GM19324 (cell line): Measurements from ENCODE around the gene TAS2R60.
"Not testable (repeated sequence)": the region's sequence is repeated elsewhere in the genome, so short reads cannot be mapped to it uniquely, and the experiment has no call there.

Experiments
- ATAC-seq: cut with Tn5 transposase; IDR thresholded peaks from one replicate; pipeline ENCODE4 v1.9.1; 2021; ENCODE audit warnings: mild to moderate bottlenecking, moderate library complexity; ENCODE audit not compliant: unreplicated experiment, low FRiP score

Gene TAS2R60, protein sequence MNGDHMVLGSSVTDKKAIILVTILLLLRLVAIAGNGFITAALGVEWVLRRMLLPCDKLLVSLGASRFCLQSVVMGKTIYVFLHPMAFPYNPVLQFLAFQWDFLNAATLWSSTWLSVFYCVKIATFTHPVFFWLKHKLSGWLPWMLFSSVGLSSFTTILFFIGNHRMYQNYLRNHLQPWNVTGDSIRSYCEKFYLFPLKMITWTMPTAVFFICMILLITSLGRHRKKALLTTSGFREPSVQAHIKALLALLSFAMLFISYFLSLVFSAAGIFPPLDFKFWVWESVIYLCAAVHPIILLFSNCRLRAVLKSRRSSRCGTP

GRCh38 chr7:143443153-143443552 lies at the start of gene TAS2R60:
Gene TAS2R60 (plus strand): TSS chr7:143443453. CDS start chr7:143443453, 0 bp downstream.
- no peak for ATAC-seq

- no peak for ATAC-seq
These were observed 49.2 kb upstream of the TAS2R60 start for GRCh38 chr7:143394068-143394467.

DNA sequence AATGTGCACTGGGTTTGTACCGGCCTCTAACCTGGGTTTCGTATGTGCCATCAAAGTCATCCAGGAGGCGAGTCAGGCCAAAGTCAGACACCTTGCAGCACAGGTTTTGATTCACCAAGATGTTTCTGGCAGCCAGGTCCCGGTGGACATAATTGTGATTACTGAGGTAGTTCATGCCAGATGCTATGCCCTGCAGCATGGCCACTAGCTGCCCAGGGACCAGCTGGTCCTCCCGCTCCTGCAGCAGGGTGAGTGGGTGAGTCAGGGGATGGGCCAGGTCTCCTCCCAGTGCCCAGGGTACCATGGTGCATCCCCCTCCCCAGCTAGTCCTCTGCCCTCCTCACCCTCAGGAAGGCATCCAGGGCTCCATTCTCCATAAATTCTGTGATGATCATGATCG lies 48.5 kb upstream of the TAS2R60 start:
- no peak for ATAC-seq

DNA sequence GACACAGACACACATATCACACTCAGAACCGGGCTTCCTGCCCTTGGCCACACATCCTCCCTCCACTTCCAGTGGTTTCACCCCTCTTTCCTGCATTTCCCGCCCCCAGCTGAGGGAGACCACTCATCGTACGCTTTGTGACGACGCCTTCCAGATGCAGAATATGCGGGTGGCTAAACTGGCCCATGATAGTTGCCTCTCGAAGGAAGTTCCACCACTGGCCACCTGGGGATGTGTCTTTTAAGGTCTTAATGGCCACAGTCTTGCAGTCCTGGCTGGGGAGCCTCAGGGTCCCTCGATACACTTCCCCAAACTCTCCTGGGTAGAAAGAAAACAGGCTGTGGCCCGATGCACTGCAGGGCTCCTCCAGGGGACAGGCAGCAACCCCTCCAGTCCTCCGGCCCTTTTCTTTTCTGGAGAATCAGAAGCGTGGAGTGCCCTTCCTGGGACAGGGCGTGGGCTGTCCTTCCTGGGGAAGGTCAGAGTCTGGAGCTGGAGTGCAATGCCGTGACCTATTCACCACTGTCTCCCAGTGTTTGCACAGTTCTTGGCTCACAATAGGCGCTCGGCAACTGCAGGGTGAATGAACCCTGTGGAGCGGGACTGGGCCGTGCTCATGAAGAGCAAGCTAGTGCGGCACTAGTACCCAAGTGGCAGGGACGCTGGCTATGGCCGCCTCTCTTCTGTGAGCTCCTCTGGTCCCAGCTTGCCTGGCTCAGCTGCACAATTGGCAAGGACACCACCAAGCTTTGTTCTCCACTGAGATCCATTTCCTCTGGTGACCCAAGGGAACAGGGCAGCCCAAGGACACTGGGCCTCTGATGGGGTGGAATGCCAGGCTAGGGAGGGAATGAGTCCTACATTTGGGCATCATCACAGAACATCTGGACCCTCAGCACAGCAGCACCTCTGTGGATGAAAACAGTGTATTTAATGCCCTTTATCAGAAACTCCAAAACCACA lies 47.8 kb upstream of the TAS2R60 start:
- no peak for ATAC-seq

- no peak for ATAC-seq
These were observed 47.1 kb upstream of the TAS2R60 start for GRCh38 chr7:143396182-143396581.

- no peak for ATAC-seq
These were observed 46.4 kb upstream of the TAS2R60 start for GRCh38 chr7:143396625-143397556.

- ATAC-seq: no peak
These were observed 45.3 kb upstream of the TAS2R60 start for GRCh38 chr7:143397710-143398530.

GRCh38 chr7:143398616-143399015 lies 44.6 kb upstream of the TAS2R60 start:
- ATAC-seq: no peak

- no peak for ATAC-seq
These were observed 44.1 kb upstream of the TAS2R60 start for GRCh38 chr7:143399151-143399550.

- ATAC-seq: no peak
These were observed 43.6 kb upstream of the TAS2R60 start for GRCh38 chr7:143399642-143400041.

GRCh38 chr7:143401265-143401664 lies 42.0 kb upstream of the TAS2R60 start:
- no peak for ATAC-seq

GRCh38 chr7:143402233-143402632 lies 41.0 kb upstream of the TAS2R60 start:
- not testable (repeated sequence) for ATAC-seq

- no peak for ATAC-seq
These were observed 37.9 kb upstream of the TAS2R60 start for GRCh38 chr7:143405173-143406001.

GRCh38 chr7:143406002-143406357 lies 37.3 kb upstream of the TAS2R60 start:
- ATAC-seq: no peak

DNA sequence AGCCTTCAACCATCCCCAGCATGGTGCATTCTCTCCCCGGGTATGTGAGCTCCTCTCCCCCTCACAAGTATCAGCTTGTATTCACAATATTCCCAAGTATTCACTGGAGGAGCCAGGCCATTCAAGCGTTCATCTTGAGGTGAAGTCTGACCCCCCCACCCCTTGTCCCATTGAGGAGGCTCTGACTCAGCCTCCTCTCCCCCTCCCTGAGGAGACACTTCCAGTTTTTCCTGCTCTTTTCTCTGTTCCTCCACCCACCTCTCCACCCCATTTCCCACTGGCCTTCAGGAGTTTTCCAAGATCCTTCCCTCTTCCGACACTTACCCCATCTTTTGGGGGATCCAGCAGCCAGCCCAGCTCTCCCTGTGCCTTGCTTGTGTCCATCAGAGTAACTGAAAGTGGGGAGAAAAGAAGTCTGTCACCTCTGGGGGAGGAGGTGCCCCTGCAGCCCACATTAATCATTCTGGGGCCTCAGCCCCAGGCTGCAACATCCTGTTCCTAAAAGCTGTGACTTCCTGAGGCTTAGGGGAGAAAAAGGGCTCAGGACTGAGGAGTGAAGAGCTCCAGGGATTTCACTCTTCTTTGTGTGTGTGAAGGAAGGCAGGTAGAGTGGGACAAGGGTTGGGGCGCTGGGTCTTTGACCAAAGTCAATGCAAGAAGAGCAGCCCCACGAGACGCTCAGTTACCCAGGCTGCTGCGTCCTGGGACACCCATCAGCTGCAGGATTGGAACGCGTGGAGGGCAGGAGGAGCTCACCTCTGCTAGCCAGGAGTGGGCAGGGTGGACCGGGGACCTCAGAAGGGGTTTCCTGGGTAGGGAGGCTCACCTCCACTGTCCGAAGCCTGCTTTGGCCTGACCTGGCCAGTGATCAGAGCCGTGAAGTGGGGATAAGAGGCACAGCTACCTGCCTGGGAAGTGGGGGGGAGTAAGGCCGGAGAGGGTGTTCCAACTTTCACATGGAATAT lies 35.7 kb upstream of the TAS2R60 start:
- no peak for ATAC-seq

DNA sequence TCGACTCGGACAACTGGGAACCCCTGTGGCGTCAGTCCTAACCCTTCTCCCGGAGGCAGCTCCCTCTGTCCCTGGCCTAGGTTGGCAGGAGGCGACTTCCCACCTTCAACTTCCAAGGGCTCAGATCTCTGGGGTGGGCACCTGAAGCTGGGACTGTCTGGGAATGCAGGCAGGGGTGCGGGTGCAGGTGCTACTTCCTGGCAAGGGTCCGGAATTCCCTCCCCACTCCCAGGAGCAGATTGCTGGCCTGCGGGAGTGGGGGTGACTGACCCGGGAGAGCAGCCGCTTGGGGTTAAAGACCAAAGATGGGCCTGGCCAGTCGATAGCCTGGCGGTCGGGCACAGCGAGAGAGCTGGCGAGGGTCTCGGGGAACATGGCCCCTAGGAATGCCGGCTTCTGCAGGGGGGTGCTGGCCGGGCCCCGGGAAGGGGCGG lies 35.0 kb upstream of the TAS2R60 start:
- ATAC-seq: no peak

DNA sequence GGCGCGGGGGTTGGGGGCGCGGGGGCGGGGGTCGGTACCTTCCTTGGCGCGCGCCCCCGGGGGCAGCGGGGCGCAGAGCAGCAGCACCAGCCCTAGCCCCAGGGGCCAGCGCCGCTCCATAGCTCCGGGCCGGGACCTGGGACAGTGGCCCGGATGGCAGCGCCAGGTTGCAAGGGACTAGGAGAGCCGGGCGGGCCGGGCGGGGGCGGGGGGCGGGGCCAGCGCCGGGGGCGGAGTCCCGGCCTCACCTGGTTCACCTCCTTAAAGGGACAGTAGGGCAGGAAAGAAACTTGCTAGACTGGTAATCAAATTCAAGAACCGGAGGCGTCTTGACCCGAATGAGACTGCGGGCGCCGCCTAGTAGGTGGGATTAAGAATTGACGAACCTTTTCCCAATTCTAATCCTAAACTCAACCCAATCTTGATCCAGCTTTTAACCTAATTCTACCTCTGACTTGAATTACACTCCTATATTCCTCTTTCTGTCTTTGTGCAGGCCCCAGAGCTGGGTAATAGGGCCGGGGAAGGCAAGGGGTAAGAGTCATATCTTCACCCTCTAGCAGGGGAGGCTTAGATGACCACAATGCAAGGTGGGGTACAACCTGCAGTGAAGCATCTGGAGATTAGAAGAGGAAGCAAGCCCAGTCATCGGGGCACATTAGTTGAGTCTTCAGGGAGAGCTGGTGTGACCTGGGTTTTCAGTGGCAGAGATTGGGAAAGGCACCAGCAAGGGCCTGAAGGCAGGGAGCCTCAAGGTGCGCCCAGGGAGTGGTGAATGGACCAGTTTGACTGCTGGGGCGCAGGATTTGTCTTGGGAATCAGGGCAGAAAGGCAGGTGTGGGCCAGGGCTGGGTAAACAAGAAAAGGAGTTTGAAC lies 34.3 kb upstream of the TAS2R60 start, which contains the start of gene EPHA1:
Gene EPHA1, minus strand, starts transcription at position 171 of the 876 bp plus-strand sequence. Its CDS starts 51 bp downstream, at position 120.
- no peak for ATAC-seq
